Testis (tissue), 3 donors: ENCODE data around the gene ANTXRL. TPM values are rescaled to one million over a fixed set of nuclear protein-coding genes. Genes with fewer than 3 reads are reported as not detected.
"Not testable (repeated sequence)": the region's sequence is repeated elsewhere in the genome, so short reads cannot be mapped to it uniquely, and the experiment has no call there.

ENCODE experiments used
- DNase-seq: peaks from one replicate; pipeline ENCODE4 v3.0.0-alpha.2; 2019
- H3K27ac ChIP-seq, 2 donors: fragments of 200-600 bp; sonication (generic); one replicate each; pipeline ENCODE4 v1.5.1; 2019
- H3K27me3 ChIP-seq: fragments of 200-600 bp; sonication (generic); one replicate; pipeline ENCODE4 v1.5.1; 2019
- H3K36me3 ChIP-seq: fragments of 200-600 bp; sonication (generic); one replicate; pipeline ENCODE4 v1.5.1; 2017; ENCODE audit warnings: low read depth; ENCODE audit errors: missing control alignments
- H3K4me1 ChIP-seq: fragments of 200-600 bp; sonication (generic); one replicate; pipeline ENCODE4 v1.5.1; 2019
- H3K4me3 ChIP-seq, 2 donors: fragments of 200-600 bp; sonication (generic); one replicate each; pipeline ENCODE4 v1.5.1; 2017 to 2019
- H3K9me3 ChIP-seq: fragments of 200-600 bp; sonication (generic); one replicate; pipeline ENCODE4 v1.5.1; 2017
- POLR2A ChIP-seq: fragments of 450-650 bp; IDR thresholded peaks from one replicate; pipeline ENCODE4 v1.6.1; 2017; ENCODE audit warnings: antibody characterized with exemption, mild to moderate bottlenecking, moderate library complexity
- WGBS, 2 donors: methylation state at CpG; one replicate each; pipeline ENCODE4 v1.1.5; 2018; 5-methylcytosine and 5-hydroxymethylcytosine counted together
- intact Hi-C: fragments of 100-400 bp; cut with DNase I; formaldehyde crosslinking; loops from one replicate; pipeline ENCODE4 v1.15.1; 2023; ENCODE audit warnings: low total_unique reads
- polyA plus RNA-seq: library from polyadenylated mRNA; stranded (reverse); fragments of 350-450 nt; fragmentation: Illumina TruSeq; extraction: RNeasy Lipid Tissue Mini Kit (QIAGEN cat#74804); gene quantifications from one replicate; pipeline ENCODE4 v1.2.3, GENCODE V29; 2014; ENCODE audit warnings: low read depth, low replicate concordance; ENCODE audit not compliant: insufficient read depth
- total RNA-seq, 2 donors: library from RNA; depleted of rRNA; stranded (reverse); fragments of >200 nt; gene quantifications; one replicate each; pipeline ENCODE4 v1.2.3, GENCODE V29; 2016
- TF ChIP-seq, protein P1 (sequence below), 3 experiments: fragments of 450-650 bp in 2 of 3; fragments of 200-600 bp in 1 of 3; sonication (generic) in 1 of 3; IDR thresholded peaks; one replicate each; pipeline ENCODE4 v1.5.1; 2016 to 2019; ENCODE audit warnings: antibody characterized with exemption in 3 of 3, mild to moderate bottlenecking in 2 of 3, moderate library complexity in 1 of 3

The ANTXRL gene
- total and polyA plus RNA-seq, 3 donors from 2014 or later = 10.7 to 26.5 (median 23.7) TPM

DNA sequence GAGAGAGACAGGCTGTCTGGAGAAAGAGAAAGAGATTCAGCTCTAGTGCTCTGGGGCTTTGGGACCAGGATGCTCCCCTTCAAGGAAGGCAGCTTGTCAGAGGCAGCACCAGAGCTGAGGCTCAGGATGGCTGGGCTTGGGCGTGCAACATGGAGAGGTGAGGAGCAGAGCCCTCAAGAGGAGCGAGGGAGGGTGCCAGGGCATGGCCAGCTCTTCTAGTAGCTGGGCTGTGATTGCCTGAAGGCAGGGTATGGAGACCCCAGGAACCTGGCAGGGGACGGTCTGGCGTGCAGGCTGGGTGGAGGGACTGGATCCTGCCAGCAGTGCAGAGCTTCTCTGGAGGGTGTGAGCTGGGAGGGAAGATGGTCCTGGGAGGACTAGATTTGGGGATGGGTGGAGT lies 40.2 kb downstream of the ANTXRL start:
- 97 to 100% methylated on average over 4 of the region's 4 CpGs for WGBS, 2 donors
- Histone ChIP-seq H3K27me3 (no peaks in the 10 kb centered on the region), H3K27ac (no peak overlapping the region), H3K4me1 (no peaks in the 10 kb centered on the region), H3K36me3 (no peaks in the 10 kb centered on the region), H3K4me3 (no peak overlapping the region), H3K9me3 (no peaks in the 10 kb centered on the region)
- TF ChIP-seq POLR2A = no peak
- TF ChIP-seq, protein P1, sequence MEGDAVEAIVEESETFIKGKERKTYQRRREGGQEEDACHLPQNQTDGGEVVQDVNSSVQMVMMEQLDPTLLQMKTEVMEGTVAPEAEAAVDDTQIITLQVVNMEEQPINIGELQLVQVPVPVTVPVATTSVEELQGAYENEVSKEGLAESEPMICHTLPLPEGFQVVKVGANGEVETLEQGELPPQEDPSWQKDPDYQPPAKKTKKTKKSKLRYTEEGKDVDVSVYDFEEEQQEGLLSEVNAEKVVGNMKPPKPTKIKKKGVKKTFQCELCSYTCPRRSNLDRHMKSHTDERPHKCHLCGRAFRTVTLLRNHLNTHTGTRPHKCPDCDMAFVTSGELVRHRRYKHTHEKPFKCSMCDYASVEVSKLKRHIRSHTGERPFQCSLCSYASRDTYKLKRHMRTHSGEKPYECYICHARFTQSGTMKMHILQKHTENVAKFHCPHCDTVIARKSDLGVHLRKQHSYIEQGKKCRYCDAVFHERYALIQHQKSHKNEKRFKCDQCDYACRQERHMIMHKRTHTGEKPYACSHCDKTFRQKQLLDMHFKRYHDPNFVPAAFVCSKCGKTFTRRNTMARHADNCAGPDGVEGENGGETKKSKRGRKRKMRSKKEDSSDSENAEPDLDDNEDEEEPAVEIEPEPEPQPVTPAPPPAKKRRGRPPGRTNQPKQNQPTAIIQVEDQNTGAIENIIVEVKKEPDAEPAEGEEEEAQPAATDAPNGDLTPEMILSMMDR (IDR thresholded peaks at IDR 0.05) = no peak
- no peak for DNase-seq
- intact Hi-C loops = no loop called here

DNA sequence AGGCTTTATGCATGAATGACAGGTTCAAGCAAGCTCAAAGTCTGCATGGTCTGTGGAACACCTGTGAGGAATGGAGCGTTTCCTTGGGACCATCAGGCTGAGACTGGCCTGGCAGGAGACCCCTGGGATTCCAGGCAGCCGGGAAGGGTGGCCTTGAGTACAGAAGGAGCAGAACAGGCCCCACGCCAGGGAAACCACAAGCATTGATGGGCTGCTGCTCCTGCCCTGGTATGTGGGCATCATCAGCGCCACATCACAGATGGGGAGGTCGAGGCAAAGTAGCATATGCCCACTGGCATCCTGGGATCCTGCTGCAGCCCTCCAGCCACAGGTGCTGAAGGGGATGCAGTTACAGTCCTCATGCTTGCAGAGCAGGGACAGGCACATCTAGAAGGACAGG lies 40.9 kb downstream of the ANTXRL start:
- intact Hi-C loops = no loop called here
- H3K4me3 ChIP-seq = no peak overlapping the region
- H3K27ac ChIP-seq = no peak overlapping the region
- no peak for TF ChIP-seq POLR2A
- TF ChIP-seq, protein P1 (IDR thresholded peaks at IDR 0.05) = no peak
- no peaks in the 10 kb centered on the region for H3K4me1 ChIP-seq
- no peaks in the 10 kb centered on the region for H3K36me3 ChIP-seq
- DNase-seq = no peak
- 73 to 78% methylated on average over 4 to 5 of the region's 5 CpGs for WGBS, 2 donors
- H3K27me3 ChIP-seq = no peaks in the 10 kb centered on the region
- H3K9me3 ChIP-seq = no peaks in the 10 kb centered on the region

DNA sequence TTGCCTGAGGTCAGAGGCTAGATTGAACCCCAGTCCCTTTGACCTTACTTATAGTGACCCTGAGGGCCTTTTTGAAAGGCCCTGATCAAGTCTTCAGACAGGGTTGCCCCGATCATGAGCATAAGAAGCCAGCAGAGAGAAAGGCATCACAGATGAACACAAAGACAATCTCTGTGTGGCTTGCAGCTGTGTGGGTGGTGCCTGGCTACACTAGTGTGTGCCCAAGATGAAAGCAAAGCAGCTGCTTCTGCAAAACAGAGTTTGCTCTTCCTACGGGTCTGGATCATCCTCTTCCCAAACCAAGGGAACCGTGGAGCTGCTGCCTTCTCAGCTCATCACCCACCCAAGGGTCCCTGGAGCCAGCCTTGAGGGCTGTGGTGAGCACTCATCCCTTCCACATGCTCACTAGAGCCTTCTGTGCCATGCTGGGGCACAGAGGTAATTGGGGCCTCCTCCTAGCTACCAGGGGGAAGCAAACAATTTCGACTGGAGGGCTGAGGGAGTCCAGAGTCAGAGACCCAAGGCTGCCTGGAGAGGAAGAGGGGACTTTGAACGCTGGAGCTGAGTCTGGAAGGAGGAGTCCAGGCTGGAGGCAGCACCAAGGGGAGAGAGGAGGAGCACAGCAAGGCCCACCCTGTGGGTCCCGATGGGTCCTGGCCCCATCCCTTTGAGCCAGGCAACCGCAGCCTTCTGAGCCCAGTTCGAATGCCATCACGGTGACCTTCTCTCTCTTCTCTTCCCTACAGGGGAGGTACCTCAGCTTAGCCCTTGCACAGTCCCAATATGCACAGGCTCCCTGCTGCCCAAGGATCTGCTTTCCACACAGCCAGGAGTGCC lies 42.3 kb downstream of the ANTXRL start:
- H3K27ac ChIP-seq = no peak overlapping the region
- peak; percentile 37 for DNase-seq
- no peaks in the 10 kb centered on the region for H3K4me1 ChIP-seq
- H3K36me3 ChIP-seq = no peaks in the 10 kb centered on the region
- TF ChIP-seq, protein P1 (IDR thresholded peaks at IDR 0.05) = no peak
- H3K9me3 ChIP-seq = no peaks in the 10 kb centered on the region
- intact Hi-C loops = no loop called here
- no peak overlapping the region for H3K4me3 ChIP-seq
- no peaks in the 10 kb centered on the region for H3K27me3 ChIP-seq
- WGBS, 2 donors = 60 to 68% methylated on average over 8 to 9 of the region's 9 CpGs

DNA sequence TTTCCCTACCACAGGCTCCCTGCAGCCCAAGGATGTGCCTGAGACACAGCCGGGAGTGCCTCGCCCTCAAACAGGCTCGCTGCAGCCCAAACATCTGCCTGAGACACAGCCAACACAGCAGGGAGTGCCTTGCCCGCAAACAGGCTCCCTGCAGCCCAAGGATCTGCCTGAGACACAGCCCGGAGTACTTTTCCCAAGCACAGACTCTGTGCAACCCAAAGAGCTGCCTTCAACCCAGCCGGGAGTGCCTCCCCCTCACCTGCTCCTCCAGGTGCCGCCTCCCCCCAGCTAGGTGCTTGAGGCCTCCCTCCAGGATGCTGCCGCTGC lies 42.9 kb downstream of the ANTXRL start:
- no peaks in the 10 kb centered on the region for H3K4me1 ChIP-seq
- H3K27me3 ChIP-seq = no peaks in the 10 kb centered on the region
- intact Hi-C loops = no loop called here
- no peak overlapping the region for H3K4me3 ChIP-seq
- no peaks in the 10 kb centered on the region for H3K9me3 ChIP-seq
- 66 to 78% methylated on average over 7 to 8 of the region's 8 CpGs for WGBS, 2 donors
- no peaks in the 10 kb centered on the region for H3K36me3 ChIP-seq
- TF ChIP-seq POLR2A = no peak
- TF ChIP-seq, protein P1 (IDR thresholded peaks at IDR 0.05) = no peak
- no peak for DNase-seq
- H3K27ac ChIP-seq = no peak overlapping the region

DNA sequence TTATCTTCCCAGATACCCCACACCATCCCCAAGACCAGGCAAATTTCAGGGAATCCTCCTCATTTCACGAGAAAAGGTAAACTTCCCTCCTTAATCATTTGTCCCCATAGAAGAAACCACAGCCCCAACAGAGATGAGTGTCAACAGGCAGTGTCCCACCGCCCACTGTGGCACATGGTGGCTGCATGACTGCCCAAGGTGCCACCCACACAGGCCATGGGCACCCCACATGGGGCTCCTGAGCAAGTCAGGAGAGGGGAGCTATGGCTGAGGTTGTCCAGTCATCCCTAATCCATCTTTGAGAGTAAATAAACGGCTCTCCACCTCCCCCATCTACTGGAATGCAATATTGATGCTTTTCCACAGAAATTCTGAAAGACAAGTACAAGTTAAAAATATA lies 44.1 kb downstream of the ANTXRL start:
- Histone ChIP-seq H3K27me3 (no peaks in the 10 kb centered on the region), H3K27ac (no peak overlapping the region), H3K4me3 (no peak overlapping the region), H3K4me1 (no peaks in the 10 kb centered on the region), H3K9me3 (no peaks in the 10 kb centered on the region), H3K36me3 (no peaks in the 10 kb centered on the region)
- WGBS, 2 donors = 71 to 78% methylated on average over 3 of the region's 3 CpGs
- DNase-seq = no peak
- no peak for TF ChIP-seq POLR2A
- TF ChIP-seq, protein P1 (IDR thresholded peaks at IDR 0.05) = no peak
- intact Hi-C loops = no loop called here

DNA sequence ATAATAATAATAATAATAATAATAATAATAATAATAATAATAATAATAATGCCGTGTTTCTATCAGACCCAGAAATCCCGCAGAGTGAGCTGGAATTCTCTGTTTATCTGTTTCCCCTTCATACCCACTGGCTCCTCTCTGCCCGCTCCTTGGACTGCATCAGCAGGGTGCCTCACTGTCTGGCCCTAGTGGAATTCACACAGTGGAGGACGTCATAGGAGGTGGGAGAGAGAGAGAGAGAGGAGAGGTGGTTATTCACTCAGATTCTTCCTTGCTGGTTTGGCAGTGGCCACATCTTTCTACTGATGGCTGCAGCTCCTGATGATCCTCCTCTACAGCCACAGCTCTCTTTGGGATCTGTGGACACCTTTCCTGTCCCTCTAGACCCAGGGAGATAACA lies 78.7 kb downstream of the ANTXRL start:
- H3K27me3 ChIP-seq, H3K4me1 ChIP-seq, H3K27ac ChIP-seq, H3K4me3 ChIP-seq, H3K9me3 ChIP-seq, H3K36me3 ChIP-seq, intact Hi-C loops, DNase-seq: not testable (repeated sequence)
- WGBS, 2 donors = 54 to 92% methylated on average over 2 to 4 of the region's 4 CpGs

DNA sequence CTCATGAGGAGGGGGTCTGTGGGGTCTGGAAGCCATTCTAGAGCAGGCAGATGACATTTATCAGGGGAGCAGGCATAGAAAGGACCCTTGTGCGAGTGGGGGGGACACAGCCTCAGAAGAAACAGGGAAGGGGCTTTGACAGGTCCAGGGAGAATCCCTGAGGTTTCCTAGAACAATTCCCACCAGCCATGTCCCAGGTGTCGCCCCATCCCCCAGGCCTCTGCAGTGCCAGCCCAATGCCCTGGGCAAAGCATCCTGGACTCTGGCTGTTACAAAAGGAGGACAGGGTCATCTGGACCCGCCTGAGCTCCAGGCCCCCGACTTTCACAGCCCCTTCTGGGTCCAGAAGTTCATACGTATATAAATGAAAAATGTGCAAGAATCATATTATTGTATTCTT lies 80.4 kb downstream of the ANTXRL start:
- intact Hi-C loops, H3K27ac ChIP-seq, H3K4me1 ChIP-seq, H3K4me3 ChIP-seq, H3K36me3 ChIP-seq, H3K27me3 ChIP-seq, DNase-seq, H3K9me3 ChIP-seq: not testable (repeated sequence)
- WGBS, 2 donors = 86% methylated on average over 1 of the region's 5 CpGs; no CpG with 5 or more reads in 1 of the 2 donors
